22Rv1 (cell line): ENCODE measurements around the gene RAMAC.

ENCODE experiments used
- H3K27ac ChIP-seq: fragments of 450-650 bp; 2 replicates; pipeline ENCODE4 v1.5.1; 2017
- CTCF ChIP-seq: fragments of 450-650 bp; IDR thresholded peaks from 2 replicates; pipeline ENCODE4 v1.5.1; 2017; ENCODE audit warnings: mild to moderate bottlenecking
- ZFX ChIP-seq: fragments of 450-650 bp; IDR thresholded peaks from 2 replicates; pipeline ENCODE4 v1.6.1; 2017; ENCODE audit warnings: antibody characterized with exemption, borderline replicate concordance

The RAMAC gene

GRCh38 chr15:83036253-83036652, 50.2 kb downstream of the RAMAC start:
- H3K27ac ChIP-seq = no peak overlapping the region
- TF ChIP-seq CTCF = no peak
- no peak for TF ChIP-seq ZFX

- TF ChIP-seq ZFX (no peak), CTCF (no peak)
- H3K27ac ChIP-seq = no peak overlapping the region
Observed at GRCh38 chr15:83039206-83039605, 53.2 kb downstream of the RAMAC start.
